Lung (tissue), 12 donors: Measurements from ENCODE around the gene ZFAND3. TPM values are rescaled to one million over a fixed set of nuclear protein-coding genes. Genes with fewer than 3 reads are reported as not detected.

Source experiments
- ATAC-seq: fragments of 200-7000 bp; cut with Tn5 transposase; one replicate; pipeline ENCODE4 v1.9.1; 2020; ENCODE audit warnings: moderate number of reproducible peaks; ENCODE audit not compliant: insufficient read depth, low FRiP score
- DNase-seq, 3 donors: peaks; one replicate each; pipeline ENCODE4 v3.0.0-alpha.2; 2013 to 2017
- H3K27ac ChIP-seq, 2 donors: one replicate each; pipeline ENCODE4 v1.5.1; 2013; ENCODE audit warnings: mild to moderate bottlenecking in 2 of 2, moderate library complexity in 2 of 2, control low read depth in 1 of 2, inconsistent platforms in 1 of 2, low read depth in 1 of 2, low read length in 1 of 2
- H3K27me3 ChIP-seq, 3 donors: one replicate each; pipeline ENCODE4 v1.5.1; 2013; ENCODE audit warnings: low read length in 2 of 3; ENCODE audit not compliant: control insufficient read depth in 3 of 3, insufficient read depth in 3 of 3
- H3K36me3 ChIP-seq, 4 donors: one replicate each; pipeline ENCODE4 v1.5.1; 2013; ENCODE audit warnings: low read length in 4 of 4, mild to moderate bottlenecking in 1 of 4, moderate library complexity in 1 of 4; ENCODE audit not compliant: control insufficient read depth in 4 of 4, insufficient read depth in 4 of 4
- H3K4me1 ChIP-seq, 5 donors: one replicate each; pipeline ENCODE4 v1.5.1; 2013; ENCODE audit warnings: low read length in 5 of 5, mild to moderate bottlenecking in 2 of 5, moderate library complexity in 1 of 5; ENCODE audit not compliant: control insufficient read depth in 5 of 5, insufficient read depth in 5 of 5
- H3K4me3 ChIP-seq: one replicate; pipeline ENCODE4 v1.5.1; 2013; ENCODE audit warnings: mild to moderate bottlenecking, control low read depth, moderate library complexity
- H3K9ac ChIP-seq, 2 donors: one replicate each; pipeline ENCODE4 v1.5.1; 2013; ENCODE audit warnings: low read length in 2 of 2, control low read depth in 1 of 2; ENCODE audit not compliant: insufficient read depth in 1 of 2
- H3K9me3 ChIP-seq, 4 donors: one replicate each; pipeline ENCODE4 v1.5.1; 2013; ENCODE audit warnings: low read length in 3 of 4, mild to moderate bottlenecking in 1 of 4, moderate library complexity in 1 of 4; ENCODE audit not compliant: control insufficient read depth in 4 of 4, insufficient read depth in 3 of 4
- CTCF ChIP-seq: IDR thresholded peaks from 2 replicates; pipeline ENCODE4 v1.5.1; 2012; ENCODE audit warnings: mild to moderate bottlenecking; ENCODE audit errors: control extremely low read depth, extremely low read depth
- WGBS, 2 donors: extraction: QIAGEN DNeasy Blood & Tissue Kit; methylation state at CpG; one replicate each; pipeline ENCODE4 v1.1.7; 2013; 5-methylcytosine and 5-hydroxymethylcytosine counted together
- polyA plus RNA-seq, 2 donors: library from polyadenylated mRNA; stranded (reverse); fragments of 200-250 nt; gene quantifications; one replicate each; pipeline ENCODE4 v1.2.1, GENCODE V29; 2013
- total RNA-seq, 2 donors: library from RNA; depleted of rRNA in 1 of 2; stranded (reverse); fragments of >200 nt in 1 of 2; gene quantifications; one replicate each; pipeline ENCODE4 v1.2.1, GENCODE V29; 2014 to 2021
- donor health status: control.
- donor health status: control.
- donor health status: Bipolar disorder and iron deficiency.
- donor health status: healthy.
- donor health status: DM: yes; HTN: yes; CAD: no.

Gene ZFAND3
- total and polyA plus RNA-seq, 4 donors: 27.6 to 63.6 (median 51.3) TPM

- H3K9ac ChIP-seq: no peak overlapping the region
- no peaks in the 10 kb centered on the region for H3K9me3 ChIP-seq
- H3K27ac ChIP-seq: no peak overlapping the region
- no peak for DNase-seq
- H3K4me1 ChIP-seq: peaks cover 0 to 28% (median 11%) of the 10 kb centered on the region in 5 donors
- TF ChIP-seq CTCF: no peak
- H3K27me3 ChIP-seq: no peaks in the 10 kb centered on the region
- ATAC-seq: no peak
- whole genome bisulfite sequencing, 2 donors: 81 to 88% methylated on average over 2 of the region's 2 CpGs
- no peak overlapping the region for H3K4me3 ChIP-seq
- no peaks in the 10 kb centered on the region for H3K36me3 ChIP-seq
These were observed 32.3 kb upstream of the ZFAND3 start for GRCh38 chr6:37787216-37787615.

DNA sequence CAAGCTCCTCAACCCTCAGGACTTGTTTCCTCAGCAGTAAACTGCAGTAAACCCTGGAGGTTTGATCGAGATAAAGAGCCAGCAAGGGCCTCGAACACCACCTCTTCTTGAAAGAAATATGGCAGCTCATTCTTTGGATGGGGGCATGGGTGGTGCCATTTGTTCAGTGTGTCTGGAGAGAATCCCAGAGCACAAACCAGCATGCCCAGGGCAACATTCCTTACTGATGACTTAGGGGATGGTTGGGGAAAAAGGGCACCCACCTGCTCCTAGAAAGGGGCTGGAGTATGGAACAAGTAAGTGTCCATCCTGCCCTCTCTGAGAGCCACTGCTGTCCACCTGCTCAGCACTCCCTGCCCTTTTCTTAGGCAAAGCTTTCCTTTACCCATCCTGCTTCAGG is 31.3 kb upstream of the ZFAND3 start:
- Histone ChIP-seq H3K4me1 (peaks cover 0 to 22% (median 9%) of the 10 kb centered on the region in 5 donors), H3K4me3 (no peak overlapping the region), H3K9me3 (no peaks in the 10 kb centered on the region), H3K36me3 (no peaks in the 10 kb centered on the region), H3K27ac (no peak overlapping the region), H3K9ac (no peak overlapping the region), H3K27me3 (no peaks in the 10 kb centered on the region)
- ATAC-seq (no peak), DNase-seq (no peak)
- WGBS, 2 donors: 78 to 84% methylated on average over 2 of the region's 2 CpGs
- no peak for TF ChIP-seq CTCF

- ATAC-seq: peak; percentile 99
- H3K27me3 ChIP-seq: no peaks in the 10 kb centered on the region
These were observed 28.2 kb upstream of the ZFAND3 start for GRCh38 chr6:37791156-37791919.

More at GRCh38 chr6:37791156-37791919, 28.2 kb upstream of the ZFAND3 start:
- WGBS, 2 donors: 26 to 32% methylated on average over 10 of the region's 10 CpGs
- no peak overlapping the region for H3K9ac ChIP-seq
- DNase-seq: peak; percentile 83 to 87 (median 86)
- no peak overlapping the region for H3K4me3 ChIP-seq
- no peak overlapping the region for H3K27ac ChIP-seq
- peaks cover 0 to 3% (median 0%) of the 10 kb centered on the region in 5 donors for H3K4me1 ChIP-seq
- peak; percentile 89 for TF ChIP-seq CTCF
- H3K36me3 ChIP-seq: no peaks in the 10 kb centered on the region
- no peaks in the 10 kb centered on the region for H3K9me3 ChIP-seq
